Amniotic stem cell (primary cell): Measurements from ENCODE around the gene HIP1.
"Not testable (repeated sequence)": the region's sequence is repeated elsewhere in the genome, so short reads cannot be mapped to it uniquely, and the experiment has no call there.

Source experiments
- DNase-seq: peaks from one replicate; lab custom pipeline; 2025; lab: John Stamatoyannopoulos, UW

Gene HIP1

GRCh38 chr7:75642810-75643486 is 95.8 kb downstream of the HIP1 start:
- DNase-seq, result no peak

- no peak for DNase-seq
Observed at GRCh38 chr7:75640201-75640600, 98.5 kb downstream of the HIP1 start.

GRCh38 chr7:75639886-75640190 is 98.9 kb downstream of the HIP1 start:
- no peak for DNase-seq

GRCh38 chr7:75639071-75639885 is 99.5 kb downstream of the HIP1 start:
- DNase-seq, result no peak

GRCh38 chr7:75638594-75639070 is 100.1 kb downstream of the HIP1 start:
- no peak for DNase-seq

GRCh38 chr7:75637854-75638593 is 100.7 kb downstream of the HIP1 start:
- DNase-seq, result no peak

GRCh38 chr7:75635036-75635435 is 103.7 kb downstream of the HIP1 start:
- no peak for DNase-seq

GRCh38 chr7:75632587-75632986 is 106.2 kb downstream of the HIP1 start:
- DNase-seq, result not testable (repeated sequence)

GRCh38 chr7:75631711-75632110 is 107.0 kb downstream of the HIP1 start:
- no peak for DNase-seq

- DNase-seq, result no peak
Observed at GRCh38 chr7:75630549-75630948, 108.2 kb downstream of the HIP1 start.

- no peak for DNase-seq
Observed at GRCh38 chr7:75629044-75629443, 109.7 kb downstream of the HIP1 start.

- DNase-seq, result no peak
Observed at GRCh38 chr7:75628055-75628454, 110.7 kb downstream of the HIP1 start.

GRCh38 chr7:75626954-75627353 is 111.8 kb downstream of the HIP1 start:
- DNase-seq, result no peak

- DNase-seq, result no peak
Observed at GRCh38 chr7:75625868-75626267, 112.9 kb downstream of the HIP1 start.

GRCh38 chr7:75624134-75624832 is 114.5 kb downstream of the HIP1 start:
- DNase-seq, result no peak

GRCh38 chr7:75623390-75624133 is 115.2 kb downstream of the HIP1 start:
- DNase-seq, result no peak

GRCh38 chr7:75621124-75621523 is 117.6 kb downstream of the HIP1 start:
- DNase-seq, result no peak

GRCh38 chr7:75619636-75620035 is 119.1 kb downstream of the HIP1 start:
- DNase-seq, result no peak

GRCh38 chr7:75617634-75618234 is 121.0 kb downstream of the HIP1 start:
- no peak for DNase-seq

GRCh38 chr7:75616421-75617167 is 122.1 kb downstream of the HIP1 start:
- no peak for DNase-seq
